GM20431 (cell line): ENCODE measurements around the gene RHBDF2.

Source experiments
- in situ Hi-C: fragments of 300-500 bp; cut with MseI, MboI; formaldehyde crosslinking; loops from one replicate; pipeline ENCODE4 v1.15.0; 2020; ENCODE audit warnings: low sequenced_read_pairs; ENCODE audit not compliant: unreplicated experiment

The RHBDF2 gene

DNA sequence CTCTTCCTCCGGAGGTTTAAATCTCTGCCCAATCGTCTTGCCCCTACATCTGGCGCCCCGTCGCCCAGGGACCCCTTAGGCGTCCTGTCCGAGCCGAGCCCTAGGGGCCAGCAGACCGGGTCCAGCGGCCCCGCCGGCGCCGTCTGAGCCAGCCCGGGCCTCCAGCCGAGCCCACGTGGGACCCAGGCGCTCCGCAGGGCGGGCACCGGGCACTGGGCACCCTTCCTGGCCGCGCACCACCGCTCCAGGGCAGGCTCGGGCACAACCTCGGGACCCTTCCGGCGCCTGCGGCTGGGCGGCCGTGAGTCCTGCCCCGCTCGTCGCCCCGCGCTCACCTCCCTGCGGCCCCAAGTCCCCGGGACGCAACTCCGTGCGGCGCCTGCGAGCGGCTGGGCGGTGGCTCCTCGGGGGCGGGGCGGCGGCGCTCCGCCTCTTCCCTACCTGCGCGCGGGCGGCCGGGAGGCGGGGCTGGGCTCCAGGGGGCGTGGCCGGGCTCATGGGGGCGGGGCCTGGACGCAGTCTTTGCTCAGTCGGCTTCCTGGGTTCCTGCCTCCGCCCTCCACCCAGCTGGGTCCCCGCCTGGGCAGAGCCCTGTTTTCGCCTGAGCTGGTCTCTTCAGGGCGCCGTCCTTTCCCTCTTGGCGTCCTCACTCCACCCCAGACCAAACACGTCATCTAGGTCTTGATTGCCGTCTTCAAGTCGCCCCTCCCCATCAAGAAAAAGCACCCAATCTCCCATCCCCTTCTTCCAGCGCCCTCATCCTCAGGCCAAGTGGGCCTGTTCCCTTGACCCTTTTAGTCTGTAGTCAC lies at the start of gene RHBDF2:
Gene RHBDF2, minus strand, starts transcription at position 406 of the 809 bp plus-strand sequence. CDS start 19,899 bp downstream, outside the sequence.
- in situ Hi-C loops: no loop called here

- in situ Hi-C loops: no loop called here
Measured at GRCh38 chr17:76549539-76549938, 48.3 kb upstream of the RHBDF2 start.

DNA sequence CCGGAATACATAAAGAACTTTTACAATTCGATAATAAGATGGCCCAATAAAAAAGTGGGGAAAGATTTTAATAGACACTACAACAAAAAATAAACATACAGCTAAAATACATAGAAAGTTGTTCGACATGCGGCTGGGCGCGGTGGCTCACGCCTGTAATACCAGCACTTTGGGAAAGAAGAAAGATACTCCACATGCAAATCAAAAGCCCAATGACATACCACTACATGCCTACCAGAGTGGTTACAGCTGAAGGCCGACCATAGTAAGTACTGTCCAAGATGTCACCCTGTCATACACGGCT lies 47.9 kb upstream of the RHBDF2 start:
- in situ Hi-C loops: no loop called here

- in situ Hi-C loops: no loop called here
Measured at GRCh38 chr17:76548378-76549214, 47.4 kb upstream of the RHBDF2 start.

DNA sequence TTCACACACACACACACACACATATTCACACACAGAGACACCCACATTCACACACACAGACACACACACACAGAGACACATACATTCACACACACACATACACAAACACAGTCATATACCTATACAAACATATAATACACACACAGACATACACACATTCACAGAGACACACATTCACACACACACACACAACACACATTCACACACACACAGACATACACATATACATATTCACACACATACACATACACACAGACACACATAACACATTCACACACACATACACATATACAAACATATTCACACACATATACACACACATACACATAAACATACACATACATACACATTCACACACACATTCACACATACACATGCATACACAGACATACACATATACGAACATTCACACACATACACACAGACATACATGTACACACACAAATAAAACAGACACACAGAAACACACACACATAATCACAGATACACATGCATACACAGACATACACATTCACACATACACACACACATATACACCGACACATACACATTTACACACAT lies 46.5 kb upstream of the RHBDF2 start:
- in situ Hi-C loops: no loop called here

GRCh38 chr17:76547183-76547641 lies 46.0 kb upstream of the RHBDF2 start:
- in situ Hi-C loops: no loop called here

DNA sequence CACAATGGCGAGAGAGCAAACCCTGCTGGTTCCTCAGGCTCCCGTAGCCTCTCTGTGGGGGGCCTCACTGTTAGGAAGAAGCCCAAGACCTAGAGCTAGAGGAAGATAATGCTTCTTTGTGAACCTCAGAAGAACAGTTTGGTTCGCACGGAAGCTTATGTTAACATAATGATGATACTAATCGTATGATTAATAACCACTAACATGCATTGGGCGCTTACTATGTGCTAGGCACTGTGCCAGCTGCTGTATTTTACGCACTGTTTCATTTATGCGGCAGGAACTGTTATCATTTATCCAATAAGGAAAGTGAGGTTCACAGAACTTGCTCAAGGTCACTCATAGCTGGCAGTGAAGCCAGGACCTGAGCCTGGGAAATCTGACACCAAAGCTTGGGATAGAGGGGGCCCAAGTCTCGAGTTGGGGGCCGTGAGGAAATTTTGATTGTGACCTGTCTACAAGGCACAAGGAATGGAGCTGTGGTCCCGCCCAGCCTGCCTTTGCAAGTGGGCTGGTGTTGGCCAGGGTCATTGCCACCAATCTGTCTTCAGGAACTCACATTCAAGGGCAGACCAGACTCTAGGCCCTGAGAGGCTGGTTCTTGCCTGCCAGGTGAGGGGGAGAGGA lies 45.4 kb upstream of the RHBDF2 start:
- in situ Hi-C loops: no loop called here

DNA sequence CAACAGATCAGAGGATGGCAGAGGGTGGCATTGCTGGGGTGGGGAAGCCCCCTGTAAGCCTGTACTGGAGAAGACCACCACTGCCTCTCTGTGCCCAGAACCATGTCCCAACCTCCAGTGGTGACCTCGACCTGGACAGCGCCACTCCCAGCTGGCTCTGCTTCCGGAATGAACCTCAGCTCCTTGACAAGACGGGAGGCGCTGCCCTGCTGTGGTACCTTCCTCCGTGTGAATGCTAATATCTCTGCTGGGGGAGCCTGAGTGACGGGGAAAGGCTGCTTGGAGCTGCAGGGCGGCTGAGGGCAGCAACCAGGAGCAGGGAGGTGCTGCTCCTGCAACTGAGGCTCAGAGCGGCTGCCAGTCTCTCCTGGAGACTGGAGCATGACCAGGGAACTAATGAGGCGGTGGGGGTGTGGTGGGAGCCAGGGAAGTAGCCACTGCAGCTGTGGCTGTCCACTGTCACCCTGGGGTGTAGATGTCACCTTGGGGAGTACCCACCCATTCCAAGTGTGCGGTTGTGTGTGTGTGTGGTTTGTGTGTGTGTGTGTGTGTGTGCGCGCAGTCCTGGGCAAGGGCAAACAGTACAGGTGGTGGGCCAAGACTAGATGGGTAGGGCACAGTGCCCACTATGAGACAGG lies 44.8 kb upstream of the RHBDF2 start:
- in situ Hi-C loops: no loop called here

GRCh38 chr17:76544546-76545365 lies 43.5 kb upstream of the RHBDF2 start:
- in situ Hi-C loops: no loop called here

DNA sequence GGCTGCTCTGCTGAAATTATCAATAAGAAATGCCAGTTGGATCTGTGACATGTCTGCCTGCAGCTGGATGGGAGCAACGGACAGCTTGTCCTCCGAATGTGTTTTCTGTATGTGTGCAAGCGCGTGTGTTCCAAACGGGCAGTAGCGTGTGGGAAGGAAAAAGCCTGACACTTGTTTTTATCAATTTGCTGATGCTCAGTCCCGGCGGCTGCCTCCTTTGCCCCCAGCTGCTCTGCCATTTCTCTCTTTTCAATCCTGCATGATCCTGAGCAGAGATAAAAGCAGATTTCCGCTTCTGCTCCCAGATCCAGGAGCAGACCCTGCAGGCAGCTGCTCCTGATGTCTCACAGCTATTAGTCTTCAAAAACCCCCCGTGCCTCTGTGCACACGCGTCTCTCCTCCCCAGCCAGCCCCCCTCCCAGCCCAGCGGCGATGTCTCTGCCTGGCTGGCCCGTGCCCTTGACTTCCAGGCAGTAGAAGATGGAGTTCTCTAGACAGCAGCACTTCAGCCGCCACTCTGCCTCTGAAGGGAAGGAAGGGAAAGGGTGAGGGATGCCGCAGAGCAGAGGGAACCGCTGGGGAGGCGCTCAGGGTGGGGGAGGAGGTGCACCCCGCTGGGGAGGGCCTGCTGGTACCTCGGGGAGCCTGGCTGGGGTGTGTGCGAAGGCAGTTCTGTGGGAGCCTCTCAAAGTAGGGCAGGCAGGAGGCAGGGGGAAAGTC lies 42.8 kb upstream of the RHBDF2 start:
- in situ Hi-C loops: no loop called here

DNA sequence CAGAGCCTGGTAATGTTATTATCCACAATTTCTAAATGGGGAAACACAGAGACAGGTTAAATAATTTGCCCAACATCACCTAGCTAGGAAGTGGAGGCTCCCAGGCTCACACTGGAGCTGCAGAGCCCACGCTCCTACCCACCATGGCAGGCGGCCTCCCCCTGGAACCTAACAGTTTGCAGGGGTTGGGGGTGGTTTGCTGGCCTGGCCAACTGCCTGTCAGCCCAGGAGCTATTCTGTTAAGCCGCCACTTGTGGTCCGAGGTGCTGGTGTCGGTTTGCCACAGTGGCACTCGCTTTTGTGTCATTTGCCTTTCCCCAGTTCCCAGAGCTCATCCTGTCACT lies 42.2 kb upstream of the RHBDF2 start:
- in situ Hi-C loops: no loop called here

DNA sequence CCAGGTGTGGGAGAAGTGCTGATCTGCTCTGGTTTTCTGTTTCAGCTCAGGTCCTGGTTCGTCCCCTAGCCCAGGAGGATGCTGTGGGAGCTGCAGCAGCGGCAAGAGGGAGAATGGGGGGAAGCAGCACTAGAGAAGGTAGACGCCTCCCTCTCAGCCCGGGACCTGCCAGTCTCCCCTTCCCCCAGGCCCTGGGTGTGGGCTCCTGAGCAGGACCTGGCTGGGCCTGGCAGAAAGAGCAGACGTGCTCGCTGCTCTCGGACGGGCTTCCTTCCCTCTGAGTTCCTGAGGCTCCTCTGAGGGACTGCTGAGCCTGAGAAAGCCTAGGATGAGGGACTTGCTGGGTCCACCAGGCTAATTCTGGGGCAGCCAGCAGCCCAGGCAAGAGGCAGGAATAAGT lies 41.8 kb upstream of the RHBDF2 start:
- in situ Hi-C loops: no loop called here

GRCh38 chr17:76542566-76542971 lies 41.3 kb upstream of the RHBDF2 start:
- in situ Hi-C loops: no loop called here

GRCh38 chr17:76541739-76542454 lies 40.7 kb upstream of the RHBDF2 start:
- in situ Hi-C loops: no loop called here

GRCh38 chr17:76540381-76541300 lies 39.4 kb upstream of the RHBDF2 start:
- in situ Hi-C loops: no loop called here

DNA sequence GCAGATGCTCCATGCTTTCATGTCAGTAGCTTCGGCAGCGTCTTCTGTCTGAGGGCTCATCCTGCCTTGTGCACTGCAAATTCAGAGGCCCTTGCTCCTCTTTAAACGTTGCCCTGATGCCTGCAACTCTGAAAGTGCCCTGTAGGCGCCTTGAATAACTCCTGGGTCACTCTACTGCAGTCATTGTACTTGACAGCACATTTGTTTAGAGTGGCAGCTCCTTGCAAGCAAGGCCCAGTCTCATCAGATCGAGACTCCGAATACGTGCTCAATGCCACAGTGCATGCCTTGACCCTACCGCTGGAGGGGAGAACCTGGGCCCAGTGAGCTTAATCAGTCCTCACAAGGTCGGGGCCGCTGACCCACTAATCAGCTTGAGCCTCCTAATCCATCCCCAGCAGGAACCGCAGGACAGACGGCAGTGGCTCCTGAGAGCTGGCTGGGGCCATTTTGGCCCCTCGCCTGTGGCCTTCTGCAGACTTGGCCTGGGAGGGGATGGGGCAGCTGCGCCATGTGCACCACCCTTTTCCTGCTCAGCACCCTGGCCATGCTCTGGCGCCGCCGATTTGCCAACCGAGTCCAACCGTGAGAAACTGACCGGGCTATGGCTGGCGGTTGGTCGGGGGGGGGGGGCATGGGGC lies 38.5 kb upstream of the RHBDF2 start, which contains the start of gene PRCD:
Gene PRCD, plus strand, starts transcription at position 414 of the 641 bp plus-strand sequence. Its CDS starts 98 bp downstream, at position 512.
- in situ Hi-C loops: no loop called here
